Hematopoietic multipotent progenitor cell treated with erythropoietin and hydrocortisone succinate and interleukin-3 and kit ligand, for 17 days (in vitro differentiated cells): ENCODE data around the gene CHCHD6.

Experiments
- DNase-seq: peaks from one replicate; pipeline ENCODE4 v3.0.0-alpha.2; 2015; ENCODE audit warnings: low spot score

Gene CHCHD6

DNA sequence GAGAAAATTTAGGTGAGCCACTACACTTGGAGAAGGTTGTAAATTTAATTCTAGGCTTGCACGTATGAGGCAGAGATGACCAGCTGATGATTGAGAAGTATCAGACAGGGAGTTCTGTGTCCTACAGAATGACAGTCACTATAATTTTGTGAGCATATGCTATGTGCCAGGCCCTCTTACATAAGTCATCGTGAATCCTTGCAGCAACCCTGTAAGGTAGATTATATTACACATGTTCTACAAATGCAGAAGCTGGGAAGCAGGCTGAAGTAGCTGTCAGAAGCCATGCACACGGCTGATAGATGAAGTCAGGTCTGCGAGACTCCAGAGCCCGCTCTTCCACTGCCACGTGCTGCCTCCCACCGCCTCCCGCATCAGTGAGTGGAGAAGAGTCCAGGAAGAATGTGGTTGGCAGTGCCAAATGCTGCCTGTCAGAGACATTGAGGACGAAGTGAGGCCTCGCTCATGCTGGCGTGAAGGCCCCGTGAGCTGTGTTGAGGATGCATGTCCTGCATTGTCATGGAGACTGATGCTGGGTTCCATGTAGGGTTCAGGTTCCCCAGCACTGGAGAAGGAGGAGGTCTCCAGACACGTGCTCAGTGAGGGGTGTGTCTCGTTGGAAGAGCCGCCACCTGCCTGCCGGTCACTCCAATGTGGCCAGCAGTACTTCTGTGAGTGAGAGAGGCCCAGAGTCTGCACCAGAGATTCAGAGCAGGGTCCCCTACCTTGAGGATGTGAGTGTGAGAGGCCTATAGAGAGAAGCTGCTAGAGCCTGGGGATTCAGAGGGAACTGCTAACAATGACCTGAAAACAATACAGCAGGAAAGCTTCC lies 155.6 kb downstream of the CHCHD6 start:
- no peak for DNase-seq

GRCh38 chr3:126865736-126866135 lies 161.7 kb downstream of the CHCHD6 start:
- DNase-seq: no peak

- DNase-seq: no peak
Observed at GRCh38 chr3:126866175-126866759, 162.2 kb downstream of the CHCHD6 start.

DNA sequence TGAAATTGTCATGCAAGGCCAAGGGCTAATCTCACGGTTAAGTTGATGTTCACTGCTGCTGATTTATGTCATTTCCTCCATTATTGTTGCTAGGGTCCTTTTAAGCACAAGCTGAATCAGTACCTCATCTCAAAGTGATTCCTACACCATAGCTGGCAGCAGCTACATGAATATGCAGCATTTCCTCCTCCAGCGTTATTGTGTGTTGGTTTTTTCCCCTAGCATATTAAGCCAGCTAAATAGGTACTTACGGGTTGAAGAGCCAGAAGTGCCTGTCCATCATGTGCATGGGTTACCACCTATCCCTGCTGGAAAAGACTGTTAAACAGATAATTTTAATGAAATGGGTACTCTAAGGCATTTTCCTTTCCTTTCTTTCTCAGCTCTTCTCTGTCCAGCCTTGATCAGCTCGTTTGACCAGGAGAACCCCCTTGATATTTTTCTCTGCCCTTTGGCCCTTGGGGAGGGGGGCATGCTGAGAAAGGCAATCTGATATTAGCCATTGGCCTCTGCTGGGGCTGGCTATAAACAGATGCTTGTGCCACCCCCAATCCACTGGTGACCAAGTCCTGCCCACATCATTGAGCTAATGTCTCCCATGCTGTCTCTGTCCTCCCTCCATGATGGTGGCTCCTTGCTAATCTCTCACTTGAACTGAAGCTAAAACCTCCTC lies 163.3 kb downstream of the CHCHD6 start:
- no peak for DNase-seq

GRCh38 chr3:126867863-126868200 lies 163.8 kb downstream of the CHCHD6 start:
- DNase-seq: no peak

GRCh38 chr3:126870608-126871210 lies 166.7 kb downstream of the CHCHD6 start:
- no peak for DNase-seq

- no peak for DNase-seq
Observed at GRCh38 chr3:126872701-126873342, 168.8 kb downstream of the CHCHD6 start.

DNA sequence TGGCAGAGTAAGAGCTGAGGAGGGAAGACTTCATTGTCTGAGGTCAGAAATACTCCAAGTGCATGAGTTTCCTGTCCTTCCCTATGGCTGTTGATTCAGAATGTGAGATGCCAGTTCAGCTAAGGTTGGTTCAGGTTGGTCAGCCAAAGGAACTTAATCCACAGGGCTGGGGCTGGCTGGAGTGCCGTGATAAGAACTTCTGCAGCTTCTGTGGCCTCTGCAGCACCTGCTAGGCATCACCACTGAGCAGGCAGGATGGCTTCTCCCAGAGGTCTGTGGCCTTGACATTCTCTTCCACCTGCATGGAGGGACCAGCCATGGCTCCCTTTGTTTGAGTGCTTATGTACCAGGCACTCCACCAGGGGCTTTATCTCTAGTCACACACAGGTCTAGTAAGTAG lies 169.4 kb downstream of the CHCHD6 start:
- DNase-seq: no peak

DNA sequence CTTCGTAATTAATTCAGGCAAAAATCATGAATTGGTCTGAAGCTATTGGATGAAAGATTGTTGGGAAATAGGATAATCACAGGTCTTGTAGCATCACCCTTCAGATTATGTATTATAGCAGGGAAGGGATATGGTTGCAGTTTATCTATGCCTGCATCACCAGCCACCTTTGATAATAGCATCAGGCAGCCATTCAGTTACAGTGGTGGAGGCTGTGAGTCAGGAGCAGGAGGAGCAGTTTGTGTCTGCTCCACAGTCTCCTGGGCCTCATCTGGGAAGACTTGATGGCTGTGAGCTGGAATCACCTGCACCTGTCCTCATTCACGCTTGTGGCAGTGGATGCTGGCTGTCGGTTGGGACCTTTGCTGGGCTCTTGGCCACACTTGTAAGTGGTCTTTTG lies 174.6 kb downstream of the CHCHD6 start:
- DNase-seq: no peak

- DNase-seq: no peak
Observed at GRCh38 chr3:126880901-126881300, 176.9 kb downstream of the CHCHD6 start.

DNA sequence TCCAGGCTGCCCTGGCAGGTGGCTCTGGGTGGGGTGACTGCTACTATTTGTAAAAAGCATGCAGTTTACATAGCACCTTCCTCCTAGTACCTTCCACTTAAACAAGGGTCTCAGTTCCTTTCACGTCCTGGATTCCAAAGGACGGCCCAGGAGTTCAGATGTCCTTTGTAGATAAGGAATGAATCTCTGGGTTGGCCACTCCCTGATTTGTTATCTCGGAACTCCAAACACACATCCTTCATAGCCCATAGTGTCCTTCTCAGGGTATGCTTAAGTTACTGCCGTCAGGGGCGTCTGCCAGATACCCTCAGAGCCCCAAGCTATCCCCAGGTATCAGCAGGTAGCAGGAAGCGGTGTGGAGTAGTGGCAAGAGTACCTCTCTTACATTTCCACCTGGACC lies 177.8 kb downstream of the CHCHD6 start:
- no peak for DNase-seq

- no peak for DNase-seq
Observed at GRCh38 chr3:126883241-126883640, 179.2 kb downstream of the CHCHD6 start.

GRCh38 chr3:126885425-126885824 lies 181.4 kb downstream of the CHCHD6 start:
- no peak for DNase-seq

- no peak for DNase-seq
Observed at GRCh38 chr3:126886217-126886616, 182.2 kb downstream of the CHCHD6 start.

DNA sequence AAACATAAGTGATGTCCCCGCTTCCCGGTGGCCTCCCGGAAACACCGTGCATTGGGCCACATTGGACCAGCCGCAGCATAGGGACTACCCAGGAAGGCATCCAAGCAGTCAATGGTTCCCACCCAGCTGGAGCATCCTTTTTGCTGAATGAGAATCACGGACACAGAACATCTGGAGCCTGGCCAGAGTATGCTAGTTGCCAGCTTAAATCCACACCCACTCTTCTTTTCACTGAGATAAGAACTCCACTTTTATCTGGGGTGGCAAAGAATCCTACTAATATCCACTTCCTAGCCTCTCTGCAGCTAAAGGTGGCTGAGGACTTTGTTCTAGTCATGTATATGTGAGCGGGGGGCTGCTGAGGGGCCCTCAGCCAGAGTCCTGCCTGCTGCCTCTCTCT lies 183.6 kb downstream of the CHCHD6 start:
- DNase-seq: no peak

GRCh38 chr3:126888186-126888760 lies 184.2 kb downstream of the CHCHD6 start:
- DNase-seq: no peak

DNA sequence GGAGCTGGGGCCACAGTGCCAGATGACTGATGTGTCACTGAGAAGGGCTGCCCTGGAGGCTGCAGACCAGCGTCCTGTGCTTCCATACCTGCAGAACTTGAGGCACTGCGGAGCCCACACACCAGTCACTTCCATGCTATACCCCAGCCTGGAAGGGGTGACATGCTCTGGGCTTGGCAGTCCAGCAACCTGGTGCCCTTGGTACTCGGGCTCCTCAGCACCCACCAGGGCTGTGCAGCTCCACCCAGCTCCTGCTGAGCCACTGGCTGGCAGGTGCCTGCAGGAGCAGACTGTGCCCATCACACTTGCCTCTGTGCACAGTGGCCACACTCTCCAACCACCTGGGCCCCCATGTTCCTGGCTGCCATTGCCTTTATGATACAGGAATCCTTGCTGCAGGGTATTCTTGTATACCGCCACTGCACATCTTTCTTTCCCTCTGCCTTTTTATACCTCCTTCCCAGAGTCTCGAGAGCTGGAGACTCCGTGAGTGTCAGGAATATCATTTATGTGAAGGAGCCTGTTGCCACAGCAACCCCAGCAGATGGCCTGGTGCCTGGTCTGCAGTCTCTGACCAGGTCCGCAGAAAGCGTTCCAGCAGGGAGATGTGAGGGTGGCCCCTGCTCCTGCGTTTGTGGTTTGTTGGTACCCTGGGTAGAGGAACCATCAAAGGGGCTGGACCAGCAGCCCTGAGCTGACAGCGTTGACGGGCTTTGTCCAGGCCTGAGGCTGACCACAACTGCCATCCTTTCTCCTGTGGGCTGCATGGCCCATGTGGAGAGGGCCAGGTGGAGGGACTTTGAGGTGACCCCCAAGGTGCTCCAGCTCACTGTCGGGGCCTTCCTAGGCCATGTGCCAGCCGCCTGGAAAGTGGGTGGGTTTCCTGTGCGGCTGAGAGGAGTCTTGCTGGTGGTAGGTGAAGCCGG lies 185.5 kb downstream of the CHCHD6 start:
- no peak for DNase-seq

DNA sequence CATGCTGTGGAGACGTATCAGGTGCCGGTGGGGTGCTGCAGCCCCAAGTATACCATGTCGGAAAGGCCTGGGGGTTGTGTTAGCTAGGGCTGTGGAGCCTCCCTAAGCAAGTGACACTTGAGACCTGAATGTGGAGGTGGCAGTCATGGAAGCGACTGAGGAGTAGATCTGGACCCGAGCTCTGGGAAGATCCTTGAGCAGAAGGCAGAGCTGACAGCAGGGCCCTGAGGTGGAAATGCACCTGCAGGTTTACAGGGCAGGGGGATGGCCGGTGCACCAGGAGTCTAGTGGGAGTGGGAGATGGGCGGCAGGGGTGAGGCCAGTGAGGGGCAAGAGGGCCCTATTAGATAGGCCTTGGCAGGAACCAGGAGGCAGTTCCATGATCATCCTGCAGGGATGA lies 187.1 kb downstream of the CHCHD6 start:
- no peak for DNase-seq

GRCh38 chr3:126891791-126892190 lies 187.8 kb downstream of the CHCHD6 start:
- DNase-seq: no peak

DNA sequence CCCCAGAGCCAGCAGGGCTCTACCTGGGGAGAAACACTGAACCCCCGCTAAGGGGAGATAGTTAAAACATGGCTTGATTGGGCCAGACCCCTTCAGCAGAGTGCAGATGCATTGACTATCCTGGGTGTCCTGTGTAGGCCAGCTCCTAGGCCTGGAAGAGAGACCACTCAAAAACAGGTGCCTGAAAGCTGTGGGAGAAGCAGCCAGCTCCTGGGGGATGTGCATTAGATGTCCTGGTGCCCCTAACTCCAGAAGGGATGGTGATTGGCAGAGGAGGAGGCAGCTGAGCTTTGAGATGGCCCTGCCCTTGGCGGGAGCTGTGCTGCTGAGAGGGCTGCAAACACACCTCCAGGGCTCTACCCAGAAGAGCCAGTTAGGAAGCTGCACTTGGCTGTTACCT lies 189.6 kb downstream of the CHCHD6 start:
- DNase-seq: no peak

DNA sequence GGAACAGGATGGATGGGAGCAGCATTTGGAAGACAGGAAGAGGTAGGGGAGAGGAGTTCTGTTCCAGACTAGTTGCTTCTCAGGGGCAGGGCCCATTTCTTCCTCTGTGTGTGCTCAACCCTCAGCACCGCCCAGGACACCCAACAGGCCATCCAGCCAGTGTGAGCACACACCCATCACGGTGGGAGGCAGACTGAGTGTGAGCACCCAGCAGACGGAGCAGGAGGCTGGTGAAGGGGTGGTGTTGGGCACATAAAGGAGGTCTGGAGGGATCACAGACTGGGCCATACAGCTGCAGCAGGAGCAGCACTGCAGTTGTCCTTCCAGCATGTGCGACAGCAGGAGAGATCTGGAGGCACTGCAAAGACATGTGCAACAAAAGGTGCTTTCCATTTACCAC lies 190.4 kb downstream of the CHCHD6 start:
- DNase-seq: no peak
